ENCODE results near the gene ZNF765.
"Not testable (repeated sequence)": the region's sequence is repeated elsewhere in the genome, so short reads cannot be mapped to it uniquely, and the experiment has no call there.

GRCh38 chr19:53397918-53398317 lies 3.0 kb downstream of the ZNF765 start:
- TF ChIP-seq, protein P1, sequence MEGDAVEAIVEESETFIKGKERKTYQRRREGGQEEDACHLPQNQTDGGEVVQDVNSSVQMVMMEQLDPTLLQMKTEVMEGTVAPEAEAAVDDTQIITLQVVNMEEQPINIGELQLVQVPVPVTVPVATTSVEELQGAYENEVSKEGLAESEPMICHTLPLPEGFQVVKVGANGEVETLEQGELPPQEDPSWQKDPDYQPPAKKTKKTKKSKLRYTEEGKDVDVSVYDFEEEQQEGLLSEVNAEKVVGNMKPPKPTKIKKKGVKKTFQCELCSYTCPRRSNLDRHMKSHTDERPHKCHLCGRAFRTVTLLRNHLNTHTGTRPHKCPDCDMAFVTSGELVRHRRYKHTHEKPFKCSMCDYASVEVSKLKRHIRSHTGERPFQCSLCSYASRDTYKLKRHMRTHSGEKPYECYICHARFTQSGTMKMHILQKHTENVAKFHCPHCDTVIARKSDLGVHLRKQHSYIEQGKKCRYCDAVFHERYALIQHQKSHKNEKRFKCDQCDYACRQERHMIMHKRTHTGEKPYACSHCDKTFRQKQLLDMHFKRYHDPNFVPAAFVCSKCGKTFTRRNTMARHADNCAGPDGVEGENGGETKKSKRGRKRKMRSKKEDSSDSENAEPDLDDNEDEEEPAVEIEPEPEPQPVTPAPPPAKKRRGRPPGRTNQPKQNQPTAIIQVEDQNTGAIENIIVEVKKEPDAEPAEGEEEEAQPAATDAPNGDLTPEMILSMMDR (IDR thresholded peaks at IDR 0.05): not testable (repeated sequence)
- not testable (repeated sequence) for TF ChIP-seq NFATC4 (CRISPR knock-in tag; IDR thresholded peaks at IDR 0.05); ZNF219 (CRISPR knock-in tag; IDR thresholded peaks at IDR 0.05; ENCODE audit: borderline replicate concordance)
- TF ChIP-seq, protein P2, sequence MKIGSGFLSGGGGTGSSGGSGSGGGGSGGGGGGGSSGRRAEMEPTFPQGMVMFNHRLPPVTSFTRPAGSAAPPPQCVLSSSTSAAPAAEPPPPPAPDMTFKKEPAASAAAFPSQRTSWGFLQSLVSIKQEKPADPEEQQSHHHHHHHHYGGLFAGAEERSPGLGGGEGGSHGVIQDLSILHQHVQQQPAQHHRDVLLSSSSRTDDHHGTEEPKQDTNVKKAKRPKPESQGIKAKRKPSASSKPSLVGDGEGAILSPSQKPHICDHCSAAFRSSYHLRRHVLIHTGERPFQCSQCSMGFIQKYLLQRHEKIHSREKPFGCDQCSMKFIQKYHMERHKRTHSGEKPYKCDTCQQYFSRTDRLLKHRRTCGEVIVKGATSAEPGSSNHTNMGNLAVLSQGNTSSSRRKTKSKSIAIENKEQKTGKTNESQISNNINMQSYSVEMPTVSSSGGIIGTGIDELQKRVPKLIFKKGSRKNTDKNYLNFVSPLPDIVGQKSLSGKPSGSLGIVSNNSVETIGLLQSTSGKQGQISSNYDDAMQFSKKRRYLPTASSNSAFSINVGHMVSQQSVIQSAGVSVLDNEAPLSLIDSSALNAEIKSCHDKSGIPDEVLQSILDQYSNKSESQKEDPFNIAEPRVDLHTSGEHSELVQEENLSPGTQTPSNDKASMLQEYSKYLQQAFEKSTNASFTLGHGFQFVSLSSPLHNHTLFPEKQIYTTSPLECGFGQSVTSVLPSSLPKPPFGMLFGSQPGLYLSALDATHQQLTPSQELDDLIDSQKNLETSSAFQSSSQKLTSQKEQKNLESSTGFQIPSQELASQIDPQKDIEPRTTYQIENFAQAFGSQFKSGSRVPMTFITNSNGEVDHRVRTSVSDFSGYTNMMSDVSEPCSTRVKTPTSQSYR (CRISPR knock-in tag; IDR thresholded peaks at IDR 0.05): not testable (repeated sequence)
